ENCODE results near the gene GPR148.

DNA sequence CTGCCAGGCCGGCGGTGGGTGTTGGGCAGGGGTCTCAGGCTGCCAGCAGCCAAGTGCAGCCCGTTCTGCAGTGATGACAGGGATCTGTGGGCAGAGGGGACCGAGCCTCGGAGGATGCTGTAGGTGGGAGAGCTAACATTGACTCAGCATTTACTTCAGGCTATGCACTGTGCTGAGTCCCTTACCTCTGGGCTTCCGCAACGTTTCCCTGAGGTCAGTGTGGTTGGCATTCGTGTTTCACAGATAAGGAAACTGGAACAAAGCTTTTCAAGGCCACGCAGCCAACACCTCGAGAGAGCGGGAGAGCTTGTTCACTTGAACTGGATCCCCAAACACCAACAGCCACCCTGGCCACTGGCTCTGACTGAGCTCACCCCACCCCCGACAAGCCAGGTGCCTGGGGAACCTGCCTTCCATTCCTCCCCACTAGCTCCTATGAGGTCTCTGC lies 839 bp upstream of the GPR148 start:
- TF ChIP-seq, protein P1, sequence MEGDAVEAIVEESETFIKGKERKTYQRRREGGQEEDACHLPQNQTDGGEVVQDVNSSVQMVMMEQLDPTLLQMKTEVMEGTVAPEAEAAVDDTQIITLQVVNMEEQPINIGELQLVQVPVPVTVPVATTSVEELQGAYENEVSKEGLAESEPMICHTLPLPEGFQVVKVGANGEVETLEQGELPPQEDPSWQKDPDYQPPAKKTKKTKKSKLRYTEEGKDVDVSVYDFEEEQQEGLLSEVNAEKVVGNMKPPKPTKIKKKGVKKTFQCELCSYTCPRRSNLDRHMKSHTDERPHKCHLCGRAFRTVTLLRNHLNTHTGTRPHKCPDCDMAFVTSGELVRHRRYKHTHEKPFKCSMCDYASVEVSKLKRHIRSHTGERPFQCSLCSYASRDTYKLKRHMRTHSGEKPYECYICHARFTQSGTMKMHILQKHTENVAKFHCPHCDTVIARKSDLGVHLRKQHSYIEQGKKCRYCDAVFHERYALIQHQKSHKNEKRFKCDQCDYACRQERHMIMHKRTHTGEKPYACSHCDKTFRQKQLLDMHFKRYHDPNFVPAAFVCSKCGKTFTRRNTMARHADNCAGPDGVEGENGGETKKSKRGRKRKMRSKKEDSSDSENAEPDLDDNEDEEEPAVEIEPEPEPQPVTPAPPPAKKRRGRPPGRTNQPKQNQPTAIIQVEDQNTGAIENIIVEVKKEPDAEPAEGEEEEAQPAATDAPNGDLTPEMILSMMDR (conservative IDR thresholded peaks at IDR 0.05 in 1 of 2, IDR thresholded peaks at IDR 0.05 in 1 of 2; ENCODE audit: extremely low read depth in 1 of 2, insufficient read depth in 1 of 2, low read depth in 1 of 2, low read length in 2 of 2), result no peak
- no peak for TF ChIP-seq EZH2 (IDR thresholded peaks at IDR 0.05; ENCODE audit: borderline replicate concordance, low read length)
